H9 (cell line): ENCODE measurements around the gene PPFIA4. TPM values are rescaled to one million over a fixed set of nuclear protein-coding genes. Genes with fewer than 3 reads are reported as not detected.

Experiments
- DNase-seq: peaks from one replicate; pipeline ENCODE4 v3.0.0-alpha.2; 2017
- H2AFZ ChIP-seq: one replicate; pipeline ENCODE4 v1.6.1; 2013; ENCODE audit warnings: mild to moderate bottlenecking, low read length, control low read depth, moderate library complexity
- H2AK5ac ChIP-seq: 2 replicates; pipeline ENCODE4 v1.6.1; 2013; ENCODE audit warnings: low read length, control low read depth, mixed read lengths; ENCODE audit not compliant: insufficient read length
- H2BK120ac ChIP-seq: one replicate; pipeline ENCODE4 v1.6.1; 2013; ENCODE audit warnings: low read depth, mild to moderate bottlenecking, low read length, control low read depth, inconsistent platforms; ENCODE audit not compliant: poor library complexity, severe bottlenecking
- H2BK12ac ChIP-seq: 2 replicates; pipeline ENCODE4 v1.6.1; 2013; ENCODE audit warnings: low read length, control low read depth, mixed read lengths, low read depth; ENCODE audit not compliant: insufficient read length
- H2BK15ac ChIP-seq: 2 replicates; pipeline ENCODE4 v1.6.1; 2013; ENCODE audit warnings: low read depth, low read length, control low read depth
- H2BK20ac ChIP-seq: one replicate; pipeline ENCODE4 v1.6.1; 2013; ENCODE audit warnings: low read depth, mild to moderate bottlenecking, low read length, control low read depth, inconsistent platforms; ENCODE audit not compliant: poor library complexity, severe bottlenecking
- H2BK5ac ChIP-seq: 2 replicates; pipeline ENCODE4 v1.6.1; 2013; ENCODE audit warnings: low read length, control low read depth, mixed read lengths; ENCODE audit not compliant: insufficient read length
- H3K14ac ChIP-seq: 2 replicates; pipeline ENCODE4 v1.6.1; 2013; ENCODE audit warnings: low read length, control low read depth; ENCODE audit not compliant: insufficient read depth
- H3K18ac ChIP-seq: 2 replicates; pipeline ENCODE4 v1.6.1; 2013; ENCODE audit warnings: low read depth, mild to moderate bottlenecking, mixed read lengths, low read length, control low read depth; ENCODE audit not compliant: insufficient read length
- H3K23ac ChIP-seq: 2 replicates; pipeline ENCODE4 v1.6.1; 2013; ENCODE audit warnings: low read length, control low read depth, mixed read lengths, low read depth; ENCODE audit not compliant: insufficient read length
- H3K23me2 ChIP-seq: 2 replicates; pipeline ENCODE4 v1.6.1; 2013; ENCODE audit warnings: low read depth, mild to moderate bottlenecking, mixed read lengths, low read length, control low read depth; ENCODE audit not compliant: insufficient read length, poor library complexity, severe bottlenecking
- H3K27ac ChIP-seq: 2 replicates; pipeline ENCODE4 v1.5.1; 2013; ENCODE audit warnings: low read length, control low read depth, mixed read lengths, low read depth; ENCODE audit not compliant: insufficient read length
- H3K27me3 ChIP-seq: 2 replicates; pipeline ENCODE4 v1.6.1; 2013; ENCODE audit warnings: low read length, control low read depth, inconsistent platforms; ENCODE audit not compliant: insufficient read depth
- H3K4ac ChIP-seq: 2 replicates; pipeline ENCODE4 v1.6.1; 2013; ENCODE audit warnings: low read depth, mild to moderate bottlenecking, control low read depth, inconsistent platforms, low read length, moderate library complexity
- H3K4me1 ChIP-seq: 2 replicates; pipeline ENCODE4 v1.6.1; 2013; ENCODE audit warnings: low read length, control low read depth, inconsistent platforms; ENCODE audit not compliant: insufficient read depth
- H3K4me2 ChIP-seq: 2 replicates; pipeline ENCODE4 v1.6.1; 2013; ENCODE audit warnings: low read length, control low read depth, mixed read lengths; ENCODE audit not compliant: insufficient read length, insufficient read depth
- H3K56ac ChIP-seq: 2 replicates; pipeline ENCODE4 v1.6.1; 2013; ENCODE audit warnings: low read depth, mild to moderate bottlenecking, mixed read lengths, low read length, control low read depth; ENCODE audit not compliant: insufficient read length
- H3K79me1 ChIP-seq: 2 replicates; pipeline ENCODE4 v1.6.1; 2013; ENCODE audit warnings: low read depth, mild to moderate bottlenecking, moderate library complexity, low read length, control low read depth, inconsistent platforms; ENCODE audit not compliant: insufficient read depth, poor library complexity, severe bottlenecking
- H3K79me2 ChIP-seq: 2 replicates; pipeline ENCODE4 v1.6.1; 2013; ENCODE audit warnings: low read length, control low read depth, inconsistent platforms; ENCODE audit not compliant: insufficient read depth
- H3K9ac ChIP-seq: 2 replicates; pipeline ENCODE4 v1.6.1; 2013; ENCODE audit warnings: low read length, control low read depth, mixed read lengths; ENCODE audit not compliant: insufficient read length; ENCODE audit errors: extremely low read depth
- H3K9me3 ChIP-seq: one replicate; pipeline ENCODE4 v1.6.1; 2013; ENCODE audit warnings: low read depth, low read length, inconsistent platforms; ENCODE audit not compliant: control insufficient read depth
- H3T11ph ChIP-seq: one replicate; pipeline ENCODE4 v1.6.1; 2013; ENCODE audit warnings: mild to moderate bottlenecking, low read length, control low read depth, inconsistent platforms
- H4K20me1 ChIP-seq: one replicate; pipeline ENCODE4 v1.6.1; 2013; ENCODE audit not compliant: control insufficient read depth, insufficient read length, insufficient read depth
- H4K5ac ChIP-seq: 2 replicates; pipeline ENCODE4 v1.6.1; 2013; ENCODE audit warnings: low read depth, mild to moderate bottlenecking, mixed read lengths, low read length, control low read depth; ENCODE audit not compliant: insufficient read length
- H4K8ac ChIP-seq: replicated peaks from 2 replicates; pipeline ENCODE4 v1.6.1; 2013; ENCODE audit warnings: low read length, control low read depth, mixed read lengths, low read depth; ENCODE audit not compliant: insufficient read length
- H4K91ac ChIP-seq: 2 replicates; pipeline ENCODE4 v1.6.1; 2013; ENCODE audit warnings: low read depth, mild to moderate bottlenecking, moderate library complexity, mixed read lengths, low read length, control low read depth; ENCODE audit not compliant: insufficient read length
- H3K27ac Mint-ChIP-seq, 3 experiments: 2 replicates in 2 of 3; 3 replicates in 1 of 3; pipeline ENCODE4 v1.8.0; 2020 to 2021; ENCODE audit warnings: mixed read lengths in 3 of 3, mild to moderate bottlenecking in 1 of 3, moderate library complexity in 1 of 3
- H3K27me3 Mint-ChIP-seq: 2 replicates; pipeline ENCODE4 v1.8.0; 2021; ENCODE audit warnings: low read depth, mild to moderate bottlenecking, moderate library complexity, mixed read lengths
- H3K36me3 Mint-ChIP-seq, 3 experiments: 2 replicates in 2 of 3; 3 replicates in 1 of 3; pipeline ENCODE4 v1.8.0; 2020 to 2021; ENCODE audit warnings: low read depth in 3 of 3, mixed read lengths in 3 of 3; ENCODE audit not compliant: insufficient read depth in 1 of 3
- H3K4me1 Mint-ChIP-seq, 2 experiments: 2 replicates each; pipeline ENCODE4 v1.8.0; 2020; ENCODE audit warnings: mixed read lengths in 2 of 2
- H3K4me3 Mint-ChIP-seq, 2 experiments: 2 replicates in 1 of 2; 3 replicates in 1 of 2; pipeline ENCODE4 v1.8.0; 2020 to 2021; ENCODE audit warnings: mild to moderate bottlenecking in 2 of 2, mixed read lengths in 2 of 2, moderate library complexity in 1 of 2
- H3K9me3 Mint-ChIP-seq, 2 experiments: 2 replicates in 1 of 2; 3 replicates in 1 of 2; pipeline ENCODE4 v1.8.0; 2020; ENCODE audit warnings: mild to moderate bottlenecking in 2 of 2, mixed read lengths in 2 of 2, moderate library complexity in 1 of 2
- WGBS: extraction: QIAGEN DNeasy Blood & Tissue Kit; methylation state at CpG from one replicate; pipeline ENCODE4 v1.1.7; 2013; ENCODE audit warnings: missing lambda C conversion rate, low lambda C conversion rate, mixed read lengths; ENCODE audit not compliant: insufficient read length; ENCODE audit errors: extremely low coverage; 5-methylcytosine and 5-hydroxymethylcytosine counted together
- total RNA-seq: library from RNA; stranded (reverse); gene quantifications from 2 replicates; pipeline ENCODE4 v1.2.1, GENCODE V29; 2021
- TF ChIP-seq, protein P1 (sequence below): fragments of 200-600 bp; sonication (generic); conservative IDR thresholded peaks from 3 replicates; pipeline ENCODE4 v1.8.0; 2021; ENCODE audit warnings: antibody characterized with exemption, mild to moderate bottlenecking

Gene PPFIA4
- total RNA-seq, 1 experiment from 2014 or later = 3.9 TPM

DNA sequence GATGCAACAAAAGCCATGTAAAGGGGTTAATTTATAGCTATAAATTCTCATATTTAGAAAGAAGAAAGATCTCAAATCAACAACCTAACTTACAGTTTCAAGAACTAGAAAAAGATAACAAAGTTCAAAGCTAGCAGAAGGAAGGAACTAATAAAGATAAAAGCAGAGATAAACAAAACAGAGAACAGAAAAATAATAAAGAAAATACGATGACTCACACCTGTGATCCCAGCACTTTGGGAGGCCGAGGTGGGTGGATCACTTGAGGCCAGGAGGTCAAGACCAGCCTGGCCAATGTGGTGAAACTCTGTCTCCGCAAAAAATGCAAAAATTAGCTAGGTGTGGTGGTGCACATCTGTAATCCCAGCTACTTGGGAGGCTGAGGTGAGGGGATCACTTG, 31.5 kb upstream of the PPFIA4 start:
- Histone ChIP-seq H2BK15ac (no peak overlapping the region), H2AK5ac (no peak overlapping the region), H2BK5ac (no peak overlapping the region), H3K79me2 (no peaks in the 10 kb centered on the region), H3K4me1 (no peaks in the 10 kb centered on the region), H2BK120ac (no peak overlapping the region), H2BK20ac (no peak overlapping the region), H3K23ac (no peak overlapping the region), H2BK12ac (no peak overlapping the region), H3K14ac (no peak overlapping the region), H3K9ac (no peak overlapping the region), H4K8ac (no peak overlapping the region), H2AFZ (no peak overlapping the region), H3T11ph (no peak overlapping the region), H4K5ac (no peak overlapping the region), H3K4ac (no peak overlapping the region), H3K23me2 (peaks cover 3% of the 10 kb centered on the region), H3K27ac (no peak overlapping the region), H4K20me1 (no peaks in the 10 kb centered on the region), H3K56ac (no peak overlapping the region), H3K4me2 (no peak overlapping the region), H3K18ac (no peak overlapping the region), H3K27me3 (no peaks in the 10 kb centered on the region), H3K79me1 (no peaks in the 10 kb centered on the region), H4K91ac (no peak overlapping the region), H3K9me3 (no peaks in the 10 kb centered on the region)
- DNase-seq = no peak
- no CpG with 5 or more reads among the region's 3 CpGs for WGBS
- Mint-ChIP-seq H3K9me3 (no peaks in the 10 kb centered on the region), H3K4me1 (peaks cover 13 to 14% of the 10 kb centered on the region in 2 experiments; a peak in 3 of 4 replicates), H3K36me3 (no peaks in the 10 kb centered on the region), H3K27me3 (peaks cover 7% of the 10 kb centered on the region), H3K4me3 (no peak overlapping the region), H3K27ac (no peak overlapping the region)
- TF ChIP-seq, protein P1, sequence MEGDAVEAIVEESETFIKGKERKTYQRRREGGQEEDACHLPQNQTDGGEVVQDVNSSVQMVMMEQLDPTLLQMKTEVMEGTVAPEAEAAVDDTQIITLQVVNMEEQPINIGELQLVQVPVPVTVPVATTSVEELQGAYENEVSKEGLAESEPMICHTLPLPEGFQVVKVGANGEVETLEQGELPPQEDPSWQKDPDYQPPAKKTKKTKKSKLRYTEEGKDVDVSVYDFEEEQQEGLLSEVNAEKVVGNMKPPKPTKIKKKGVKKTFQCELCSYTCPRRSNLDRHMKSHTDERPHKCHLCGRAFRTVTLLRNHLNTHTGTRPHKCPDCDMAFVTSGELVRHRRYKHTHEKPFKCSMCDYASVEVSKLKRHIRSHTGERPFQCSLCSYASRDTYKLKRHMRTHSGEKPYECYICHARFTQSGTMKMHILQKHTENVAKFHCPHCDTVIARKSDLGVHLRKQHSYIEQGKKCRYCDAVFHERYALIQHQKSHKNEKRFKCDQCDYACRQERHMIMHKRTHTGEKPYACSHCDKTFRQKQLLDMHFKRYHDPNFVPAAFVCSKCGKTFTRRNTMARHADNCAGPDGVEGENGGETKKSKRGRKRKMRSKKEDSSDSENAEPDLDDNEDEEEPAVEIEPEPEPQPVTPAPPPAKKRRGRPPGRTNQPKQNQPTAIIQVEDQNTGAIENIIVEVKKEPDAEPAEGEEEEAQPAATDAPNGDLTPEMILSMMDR = no peak
